HG03196 (cell line): Measurements from ENCODE around the gene DNAJC5G.
"Not testable (repeated sequence)": the region's sequence is repeated elsewhere in the genome, so short reads cannot be mapped to it uniquely, and the experiment has no call there.

ENCODE experiments used
- ATAC-seq: cut with Tn5 transposase; IDR thresholded peaks from one replicate; pipeline ENCODE4 v1.9.1; 2021; ENCODE audit not compliant: unreplicated experiment

Gene DNAJC5G

DNA sequence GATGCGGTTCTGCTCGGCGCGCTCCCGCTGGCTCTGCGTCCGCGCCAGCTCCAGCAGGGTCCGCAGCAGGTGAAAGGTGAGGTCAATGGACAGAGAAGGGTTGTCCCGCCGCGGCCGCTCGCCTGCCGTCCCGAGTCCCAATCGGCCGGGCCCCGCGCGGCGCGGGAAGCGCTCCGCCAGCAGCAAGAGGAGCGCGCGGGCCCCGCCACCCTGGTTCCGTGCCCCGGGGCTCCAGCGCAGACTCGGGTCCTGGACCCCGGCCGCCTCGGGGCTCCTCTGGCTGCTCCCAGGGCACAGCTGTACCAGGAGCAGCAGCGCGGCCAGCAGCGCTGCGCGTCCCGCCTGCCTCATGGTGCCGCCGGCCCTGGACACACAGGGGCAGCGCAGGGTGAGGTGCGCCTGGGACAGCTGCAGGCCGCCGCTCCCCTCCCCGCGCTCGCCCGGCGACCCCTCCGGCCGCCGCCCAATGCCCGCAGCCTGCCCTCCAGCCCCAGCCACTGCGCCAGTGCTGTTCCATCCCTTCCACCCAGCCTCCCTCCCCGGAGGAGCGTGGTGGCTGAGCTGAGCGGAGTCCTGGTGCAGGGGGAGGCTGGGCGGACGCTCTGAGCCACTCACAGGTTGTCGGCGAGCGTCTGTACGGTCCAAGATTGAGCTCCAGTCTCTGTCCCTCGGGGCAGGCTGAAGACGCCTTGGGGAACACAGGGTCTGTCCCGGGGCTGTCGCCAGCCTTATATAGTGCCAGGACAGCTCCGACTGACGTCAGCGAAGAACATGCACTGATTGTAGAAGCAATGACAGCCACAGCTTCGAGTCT is 32.5 kb downstream of the DNAJC5G start:
- ATAC-seq = no peak

DNA sequence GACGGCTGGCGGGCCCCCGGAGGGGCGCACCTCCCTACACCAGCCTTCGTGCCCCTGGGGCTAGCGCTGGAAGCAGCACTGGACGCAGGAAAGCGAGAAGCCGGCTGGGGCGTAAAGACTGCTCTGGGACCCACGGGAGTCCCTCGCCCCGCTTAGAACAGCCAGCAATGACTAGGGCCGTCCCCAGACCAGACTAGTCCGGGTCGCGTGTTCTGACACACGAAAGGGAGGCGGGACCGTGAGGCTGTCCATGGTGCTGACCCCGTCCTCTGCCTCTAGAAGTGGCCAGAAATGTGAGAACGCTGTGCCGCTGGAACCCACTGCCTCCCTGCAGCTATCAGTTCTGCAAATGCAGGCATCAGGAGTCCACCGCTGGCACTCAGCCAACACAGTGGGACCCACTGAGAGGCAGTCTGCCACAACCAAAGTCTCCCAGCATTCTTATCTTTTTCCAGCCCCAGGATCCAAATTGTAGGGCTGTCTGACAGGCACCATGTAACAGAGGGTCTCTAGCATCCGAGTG is 33.2 kb downstream of the DNAJC5G start, which contains the start of gene UCN:
UCN (minus strand) TSS at position 87 of the 523 bp plus-strand sequence. CDS start 550 bp downstream, outside the sequence.
- no peak for ATAC-seq

DNA sequence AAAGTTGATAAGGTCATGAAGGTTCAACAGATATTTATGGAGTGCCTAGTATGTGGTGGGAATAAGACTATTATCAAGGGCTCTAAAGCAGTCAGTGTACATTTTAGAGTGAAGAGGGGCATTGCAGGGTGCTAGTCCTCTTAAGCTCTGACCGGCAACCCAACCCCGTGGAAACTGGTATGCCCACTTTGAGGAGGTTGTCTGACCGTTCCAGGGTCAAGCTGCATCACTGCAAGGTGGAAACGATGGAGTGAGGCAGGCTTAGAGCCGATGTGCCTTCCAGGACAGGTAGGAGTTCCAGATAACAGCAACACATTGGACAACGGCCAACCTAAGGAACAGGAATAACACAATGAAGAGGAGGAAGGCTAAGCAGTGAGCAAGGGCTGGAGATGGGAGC is 34.4 kb downstream of the DNAJC5G start:
- no peak for ATAC-seq

DNA sequence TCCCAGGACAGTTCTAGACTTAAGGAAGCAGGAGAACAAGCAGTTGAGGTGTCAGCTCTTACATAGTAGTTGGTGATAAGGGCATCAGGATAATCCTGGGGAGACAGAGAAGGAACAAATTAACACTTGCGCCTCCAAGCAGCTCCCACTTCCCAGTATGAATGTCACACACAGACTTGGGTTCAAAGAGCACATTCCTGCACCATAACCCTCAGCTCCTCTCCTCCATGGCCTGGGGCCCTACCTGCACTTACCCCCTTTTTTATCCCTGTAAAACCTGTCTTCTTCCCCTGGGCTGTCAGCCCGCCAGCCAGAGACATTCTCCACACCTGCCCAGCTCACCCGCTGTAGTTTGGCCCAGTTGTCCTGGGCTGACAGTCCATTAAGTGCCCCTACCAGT is 36.9 kb downstream of the DNAJC5G start:
- ATAC-seq = no peak

GRCh38 chr2:27313882-27314645 is 38.8 kb downstream of the DNAJC5G start:
- ATAC-seq = no peak

GRCh38 chr2:27314709-27315108 is 39.5 kb downstream of the DNAJC5G start:
- no peak for ATAC-seq

GRCh38 chr2:27315122-27315521 is 39.9 kb downstream of the DNAJC5G start:
- ATAC-seq = no peak

DNA sequence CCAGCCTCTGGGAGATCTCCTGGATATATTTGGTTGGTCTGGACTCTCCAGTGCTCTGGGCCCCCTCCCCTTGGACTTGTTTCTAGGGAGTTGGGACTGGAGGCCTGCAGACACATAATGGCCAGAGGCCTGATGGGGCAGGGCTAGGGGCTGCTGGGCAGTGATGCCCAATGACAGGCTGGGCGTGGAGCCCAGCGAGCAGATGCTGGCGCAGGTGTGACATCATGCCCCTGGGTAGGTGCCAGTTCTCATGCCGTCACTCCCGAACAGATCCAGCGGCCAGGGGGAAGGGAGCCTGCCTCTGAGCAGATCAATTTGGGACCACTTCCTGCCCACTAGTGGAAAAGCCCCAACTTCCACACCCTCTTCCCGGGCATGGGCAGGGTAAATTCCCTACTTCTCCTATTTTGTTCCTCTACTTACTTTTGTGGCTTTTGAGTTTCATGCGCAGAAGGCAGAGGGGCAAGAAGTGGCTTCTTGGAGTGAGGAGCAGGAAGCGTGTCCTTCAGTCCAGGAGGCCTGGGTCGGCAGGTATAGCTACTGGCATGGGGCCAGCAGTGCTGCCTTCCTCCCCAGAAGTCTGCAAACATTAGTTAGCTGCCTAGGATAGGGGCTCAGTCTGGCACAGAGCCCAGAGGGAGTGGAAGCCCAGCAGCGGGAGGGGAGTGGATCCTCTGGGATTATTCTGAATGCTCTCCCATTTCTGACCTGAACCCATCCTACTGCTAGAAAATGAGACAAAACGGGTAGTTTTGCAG is 41.6 kb downstream of the DNAJC5G start:
- no peak for ATAC-seq

DNA sequence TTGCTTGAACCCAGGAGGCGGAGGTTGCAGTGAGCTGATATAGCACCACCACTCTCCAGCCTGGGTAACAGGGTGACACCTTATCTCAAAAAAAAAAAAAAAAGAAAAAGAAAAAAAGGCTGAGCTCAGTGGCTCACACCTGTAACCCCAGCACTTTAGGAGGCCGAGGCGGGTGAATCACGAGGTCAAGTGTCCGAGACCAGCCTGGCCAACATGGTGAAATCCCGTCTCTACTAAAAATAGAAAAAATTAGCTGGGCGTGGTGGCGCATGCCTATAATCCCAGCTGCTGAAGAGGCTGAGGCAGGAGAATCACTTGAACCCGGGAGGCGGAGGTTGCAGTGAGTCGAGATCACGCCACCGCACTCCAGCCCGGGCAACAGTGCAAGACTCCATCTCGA is 44.6 kb downstream of the DNAJC5G start:
- not testable (repeated sequence) for ATAC-seq

DNA sequence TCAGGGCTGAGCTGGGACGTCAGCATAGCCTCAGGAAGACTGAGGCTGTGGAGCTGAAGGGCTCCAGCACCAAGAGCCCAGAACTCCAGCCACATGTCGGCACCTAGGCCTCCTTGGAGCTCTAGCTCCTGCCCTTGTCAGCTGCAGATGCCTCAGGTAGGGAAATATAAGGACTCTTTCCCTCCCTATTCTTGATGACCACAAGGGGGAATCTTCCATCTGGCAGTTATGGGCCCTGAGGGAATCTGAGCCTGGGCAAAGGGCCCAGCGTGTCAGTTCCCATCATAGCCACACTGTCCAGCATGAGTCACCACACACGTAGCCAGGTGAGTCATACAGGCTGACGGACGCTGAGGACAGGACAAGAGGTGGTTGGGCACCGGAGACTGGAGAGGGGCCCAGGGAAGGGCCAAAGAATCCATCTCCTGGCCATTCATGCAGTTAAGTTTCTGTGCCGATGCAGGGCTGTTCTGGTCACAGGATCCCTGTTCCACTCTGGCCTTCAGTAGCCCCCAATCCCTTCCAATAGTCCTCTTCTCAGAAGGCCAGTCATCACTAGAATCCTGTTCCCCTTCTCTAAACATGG is 45.8 kb downstream of the DNAJC5G start:
- no peak for ATAC-seq

- no peak for ATAC-seq
Measured at GRCh38 chr2:27322301-27322765, 47.1 kb downstream of the DNAJC5G start.

DNA sequence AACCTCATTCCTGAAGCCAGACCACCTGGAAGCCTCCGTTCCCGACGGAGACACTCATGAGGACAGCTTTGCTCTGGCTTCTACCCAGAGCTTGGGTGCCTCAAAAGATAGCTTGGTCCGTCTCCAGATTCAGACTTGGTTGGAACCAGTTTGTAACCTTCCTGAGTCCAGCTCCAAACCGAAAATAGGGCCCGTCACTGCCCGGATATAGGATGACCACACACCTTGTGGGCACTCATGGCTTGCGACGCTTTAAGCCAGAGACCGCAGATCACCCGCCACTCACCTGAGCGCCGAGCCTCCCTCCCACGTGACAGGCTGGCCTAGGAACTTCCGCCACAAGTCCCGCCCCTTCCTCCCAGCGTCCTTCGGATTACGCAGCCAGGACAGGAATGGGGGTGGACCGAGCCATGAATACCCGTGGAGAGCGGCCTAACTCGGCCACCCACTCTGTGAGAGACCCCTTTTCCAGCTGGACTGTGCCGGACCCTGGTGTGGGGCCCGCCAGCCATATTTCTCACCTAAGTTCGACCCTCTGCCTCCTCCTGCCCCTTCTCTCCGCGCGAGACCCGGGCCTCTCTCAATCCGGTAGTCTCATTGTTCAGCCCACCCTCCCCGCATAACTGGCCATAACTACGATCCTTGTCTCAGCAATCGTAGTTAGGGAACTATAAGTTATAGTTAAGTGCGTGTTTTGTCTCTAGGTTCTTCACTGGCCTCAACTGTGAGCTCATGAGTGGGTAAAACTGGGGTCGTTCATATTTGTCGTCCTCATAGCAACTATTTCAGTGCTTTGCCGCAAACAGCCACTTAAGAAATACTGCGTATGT is 47.7 kb downstream of the DNAJC5G start, which contains the start of gene MPV17:
MPV17 (minus strand) TSS at position 332 of the 830 bp plus-strand sequence. CDS start 580 bp downstream, outside the sequence.
- peak; percentile 79 for ATAC-seq

GRCh38 chr2:27323596-27324285 is 48.5 kb downstream of the DNAJC5G start:
- no peak for ATAC-seq

- ATAC-seq = no peak
Measured at GRCh38 chr2:27324720-27325119, 49.5 kb downstream of the DNAJC5G start.
